Fibroblast of peridontal ligament (primary cell): Measurements from ENCODE around the gene HSPA1B.

Experiments
- DNase-seq: peaks from one replicate; pipeline ENCODE4 v3.0.0-alpha.2; 2010; ENCODE audit errors: extremely low read depth

HSPA1B gene

GRCh38 chr6:31878726-31879125 lies 51.2 kb downstream of the HSPA1B start, which contains the start of gene SLC44A4:
SLC44A4 (minus strand) TSS chr6:31878997; CDS start chr6:31878980, 17 bp downstream.
- DNase-seq: no peak

- DNase-seq: no peak
Measured at GRCh38 chr6:31879143-31879542, 51.6 kb downstream of the HSPA1B start.
